H9 (cell line): Measurements from ENCODE around the gene DHRS7C. TPM values are rescaled to one million over a fixed set of nuclear protein-coding genes. Genes with fewer than 3 reads are reported as not detected.

ENCODE experiments used
- DNase-seq: peaks from one replicate; pipeline ENCODE4 v3.0.0-alpha.2; 2017
- H2AFZ ChIP-seq: one replicate; pipeline ENCODE4 v1.6.1; 2013; ENCODE audit warnings: mild to moderate bottlenecking, low read length, control low read depth, moderate library complexity
- H2AK5ac ChIP-seq: 2 replicates; pipeline ENCODE4 v1.6.1; 2013; ENCODE audit warnings: low read length, control low read depth, mixed read lengths; ENCODE audit not compliant: insufficient read length
- H2BK120ac ChIP-seq: one replicate; pipeline ENCODE4 v1.6.1; 2013; ENCODE audit warnings: low read depth, mild to moderate bottlenecking, low read length, control low read depth, inconsistent platforms; ENCODE audit not compliant: poor library complexity, severe bottlenecking
- H2BK12ac ChIP-seq: 2 replicates; pipeline ENCODE4 v1.6.1; 2013; ENCODE audit warnings: low read length, control low read depth, mixed read lengths, low read depth; ENCODE audit not compliant: insufficient read length
- H2BK15ac ChIP-seq: 2 replicates; pipeline ENCODE4 v1.6.1; 2013; ENCODE audit warnings: low read depth, low read length, control low read depth
- H2BK20ac ChIP-seq: one replicate; pipeline ENCODE4 v1.6.1; 2013; ENCODE audit warnings: low read depth, mild to moderate bottlenecking, low read length, control low read depth, inconsistent platforms; ENCODE audit not compliant: poor library complexity, severe bottlenecking
- H2BK5ac ChIP-seq: 2 replicates; pipeline ENCODE4 v1.6.1; 2013; ENCODE audit warnings: low read length, control low read depth, mixed read lengths; ENCODE audit not compliant: insufficient read length
- H3K14ac ChIP-seq: 2 replicates; pipeline ENCODE4 v1.6.1; 2013; ENCODE audit warnings: low read length, control low read depth; ENCODE audit not compliant: insufficient read depth
- H3K18ac ChIP-seq: 2 replicates; pipeline ENCODE4 v1.6.1; 2013; ENCODE audit warnings: low read depth, mild to moderate bottlenecking, mixed read lengths, low read length, control low read depth; ENCODE audit not compliant: insufficient read length
- H3K23ac ChIP-seq: 2 replicates; pipeline ENCODE4 v1.6.1; 2013; ENCODE audit warnings: low read length, control low read depth, mixed read lengths, low read depth; ENCODE audit not compliant: insufficient read length
- H3K23me2 ChIP-seq: 2 replicates; pipeline ENCODE4 v1.6.1; 2013; ENCODE audit warnings: low read depth, mild to moderate bottlenecking, mixed read lengths, low read length, control low read depth; ENCODE audit not compliant: insufficient read length, poor library complexity, severe bottlenecking
- H3K27ac ChIP-seq: 2 replicates; pipeline ENCODE4 v1.5.1; 2013; ENCODE audit warnings: low read length, control low read depth, mixed read lengths, low read depth; ENCODE audit not compliant: insufficient read length
- H3K27me3 ChIP-seq: 2 replicates; pipeline ENCODE4 v1.6.1; 2013; ENCODE audit warnings: low read length, control low read depth, inconsistent platforms; ENCODE audit not compliant: insufficient read depth
- H3K4ac ChIP-seq: 2 replicates; pipeline ENCODE4 v1.6.1; 2013; ENCODE audit warnings: low read depth, mild to moderate bottlenecking, control low read depth, inconsistent platforms, low read length, moderate library complexity
- H3K4me1 ChIP-seq: 2 replicates; pipeline ENCODE4 v1.6.1; 2013; ENCODE audit warnings: low read length, control low read depth, inconsistent platforms; ENCODE audit not compliant: insufficient read depth
- H3K4me2 ChIP-seq: 2 replicates; pipeline ENCODE4 v1.6.1; 2013; ENCODE audit warnings: low read length, control low read depth, mixed read lengths; ENCODE audit not compliant: insufficient read length, insufficient read depth
- H3K56ac ChIP-seq: 2 replicates; pipeline ENCODE4 v1.6.1; 2013; ENCODE audit warnings: low read depth, mild to moderate bottlenecking, mixed read lengths, low read length, control low read depth; ENCODE audit not compliant: insufficient read length
- H3K79me1 ChIP-seq: 2 replicates; pipeline ENCODE4 v1.6.1; 2013; ENCODE audit warnings: low read depth, mild to moderate bottlenecking, moderate library complexity, low read length, control low read depth, inconsistent platforms; ENCODE audit not compliant: insufficient read depth, poor library complexity, severe bottlenecking
- H3K79me2 ChIP-seq: 2 replicates; pipeline ENCODE4 v1.6.1; 2013; ENCODE audit warnings: low read length, control low read depth, inconsistent platforms; ENCODE audit not compliant: insufficient read depth
- H3K9ac ChIP-seq: 2 replicates; pipeline ENCODE4 v1.6.1; 2013; ENCODE audit warnings: low read length, control low read depth, mixed read lengths; ENCODE audit not compliant: insufficient read length; ENCODE audit errors: extremely low read depth
- H3K9me3 ChIP-seq: one replicate; pipeline ENCODE4 v1.6.1; 2013; ENCODE audit warnings: low read depth, low read length, inconsistent platforms; ENCODE audit not compliant: control insufficient read depth
- H3T11ph ChIP-seq: one replicate; pipeline ENCODE4 v1.6.1; 2013; ENCODE audit warnings: mild to moderate bottlenecking, low read length, control low read depth, inconsistent platforms
- H4K20me1 ChIP-seq: one replicate; pipeline ENCODE4 v1.6.1; 2013; ENCODE audit not compliant: control insufficient read depth, insufficient read length, insufficient read depth
- H4K5ac ChIP-seq: 2 replicates; pipeline ENCODE4 v1.6.1; 2013; ENCODE audit warnings: low read depth, mild to moderate bottlenecking, mixed read lengths, low read length, control low read depth; ENCODE audit not compliant: insufficient read length
- H4K8ac ChIP-seq: replicated peaks from 2 replicates; pipeline ENCODE4 v1.6.1; 2013; ENCODE audit warnings: low read length, control low read depth, mixed read lengths, low read depth; ENCODE audit not compliant: insufficient read length
- H4K91ac ChIP-seq: 2 replicates; pipeline ENCODE4 v1.6.1; 2013; ENCODE audit warnings: low read depth, mild to moderate bottlenecking, moderate library complexity, mixed read lengths, low read length, control low read depth; ENCODE audit not compliant: insufficient read length
- H3K27ac Mint-ChIP-seq, 3 experiments: 2 replicates in 2 of 3; 3 replicates in 1 of 3; pipeline ENCODE4 v1.8.0; 2020 to 2021; ENCODE audit warnings: mixed read lengths in 3 of 3, mild to moderate bottlenecking in 1 of 3, moderate library complexity in 1 of 3
- H3K27me3 Mint-ChIP-seq: 2 replicates; pipeline ENCODE4 v1.8.0; 2021; ENCODE audit warnings: low read depth, mild to moderate bottlenecking, moderate library complexity, mixed read lengths
- H3K36me3 Mint-ChIP-seq, 3 experiments: 2 replicates in 2 of 3; 3 replicates in 1 of 3; pipeline ENCODE4 v1.8.0; 2020 to 2021; ENCODE audit warnings: low read depth in 3 of 3, mixed read lengths in 3 of 3; ENCODE audit not compliant: insufficient read depth in 1 of 3
- H3K4me1 Mint-ChIP-seq, 2 experiments: 2 replicates each; pipeline ENCODE4 v1.8.0; 2020; ENCODE audit warnings: mixed read lengths in 2 of 2
- H3K4me3 Mint-ChIP-seq, 2 experiments: 2 replicates in 1 of 2; 3 replicates in 1 of 2; pipeline ENCODE4 v1.8.0; 2020 to 2021; ENCODE audit warnings: mild to moderate bottlenecking in 2 of 2, mixed read lengths in 2 of 2, moderate library complexity in 1 of 2
- H3K9me3 Mint-ChIP-seq, 2 experiments: 2 replicates in 1 of 2; 3 replicates in 1 of 2; pipeline ENCODE4 v1.8.0; 2020; ENCODE audit warnings: mild to moderate bottlenecking in 2 of 2, mixed read lengths in 2 of 2, moderate library complexity in 1 of 2
- CTCF ChIP-seq: fragments of 200-600 bp; sonication (generic); conservative IDR thresholded peaks from 3 replicates; pipeline ENCODE4 v1.8.0; 2021; ENCODE audit warnings: antibody characterized with exemption, mild to moderate bottlenecking
- WGBS: extraction: QIAGEN DNeasy Blood & Tissue Kit; methylation state at CpG from one replicate; pipeline ENCODE4 v1.1.7; 2013; ENCODE audit warnings: missing lambda C conversion rate, low lambda C conversion rate, mixed read lengths; ENCODE audit not compliant: insufficient read length; ENCODE audit errors: extremely low coverage; 5-methylcytosine and 5-hydroxymethylcytosine counted together
- total RNA-seq: library from RNA; stranded (reverse); gene quantifications from 2 replicates; pipeline ENCODE4 v1.2.1, GENCODE V29; 2021

DHRS7C gene
- total RNA-seq, 1 experiment from 2014 or later = not detected

GRCh38 chr17:9821921-9822320 lies 30.5 kb upstream of the DHRS7C start, which contains the start of gene GSG1L2:
Gene GSG1L2, minus strand, starts transcription at chr17:9822079. Its CDS starts 8 bp downstream, at chr17:9822071.
- H2BK5ac ChIP-seq = no peak within 1 kb of the TSS
- no peak for DNase-seq
- no peak within 1 kb of the TSS for H4K91ac ChIP-seq
- H3K18ac ChIP-seq = no peak within 1 kb of the TSS
- H2AFZ ChIP-seq = no peak within 1 kb of the TSS
- no peak within 1 kb of the TSS for H3T11ph ChIP-seq
- H3K27me3 Mint-ChIP-seq = no peaks in the 10 kb centered on the region; the same call in 1 of the 2 replicates
- no peak within 1 kb of the TSS for H4K8ac ChIP-seq
- no peak within 1 kb of the TSS for H2BK12ac ChIP-seq
- no peak within 1 kb of the TSS for H3K14ac ChIP-seq
- WGBS = no CpG with 5 or more reads among the region's 15 CpGs
- no peak for TF ChIP-seq CTCF
- no peak within 1 kb of the TSS for H3K23ac ChIP-seq
- H3K27me3 ChIP-seq = no peaks in the 10 kb centered on the region
- no peak within 1 kb of the TSS for H4K5ac ChIP-seq
- H2AK5ac ChIP-seq = no peak within 1 kb of the TSS
- peaks cover 2% of the 10 kb centered on the region in 2 experiments; a peak in 2 of 5 replicates for H3K9me3 Mint-ChIP-seq
- H4K20me1 ChIP-seq = no peaks in the 10 kb centered on the region
- no peaks in the 10 kb centered on the region for H3K9me3 ChIP-seq
- H3K79me2 ChIP-seq = no peaks in the 10 kb centered on the region
- no peak within 1 kb of the TSS for H3K4ac ChIP-seq
- no peak within 1 kb of the TSS for H3K56ac ChIP-seq
- no peaks in the 10 kb centered on the region for H3K23me2 ChIP-seq
- no peak within 1 kb of the TSS for H3K4me2 ChIP-seq
- H2BK120ac ChIP-seq = no peak within 1 kb of the TSS
- H3K27ac ChIP-seq = no peak within 1 kb of the TSS
- no peak within 1 kb of the TSS for H3K4me3 Mint-ChIP-seq
- H3K27ac Mint-ChIP-seq = no peak within 1 kb of the TSS
- no peak within 1 kb of the TSS for H2BK15ac ChIP-seq
- peaks cover 3% of the 10 kb centered on the region; the same call in 1 of the 2 replicates for H3K4me1 ChIP-seq
- no peaks in the 10 kb centered on the region for H3K79me1 ChIP-seq
- H3K4me1 Mint-ChIP-seq = peaks cover 4 to 6% of the 10 kb centered on the region in 2 experiments; a peak in 3 of 4 replicates
- no peaks in the 10 kb centered on the region for H3K36me3 Mint-ChIP-seq
- no peak within 1 kb of the TSS for H2BK20ac ChIP-seq
- H3K9ac ChIP-seq = no peak within 1 kb of the TSS
